Activated naive CD4-positive, alpha-beta T cell treated with anti-CD3 and anti-CD28 coated beads for 36 hours (primary cell): ENCODE data around the gene TMEM244. TPM values are rescaled to one million over a fixed set of nuclear protein-coding genes. Genes with fewer than 3 reads are reported as not detected.

Source experiments
- CTCF ChIA-PET: fragments of 350-600 bp; sonication (Branson Sonifier 250); formaldehyde crosslinking; loops from one replicate; lab custom pipeline; 2021; ENCODE audit warnings: antibody characterized with exemption; lab: Charles Lee
- DNase-seq: peaks from one replicate; pipeline ENCODE4 v3.0.0-alpha.2; 2020
- H3K27ac Mint-ChIP-seq: one replicate; pipeline ENCODE4 v1.8.0; 2021; ENCODE audit warnings: mild to moderate bottlenecking, mixed read lengths
- H3K27me3 Mint-ChIP-seq: one replicate; pipeline ENCODE4 v1.8.0; 2021; ENCODE audit warnings: low read depth, mixed read lengths
- H3K36me3 Mint-ChIP-seq: one replicate; pipeline ENCODE4 v1.8.0; 2021; ENCODE audit warnings: low read depth, mixed read lengths
- H3K4me1 Mint-ChIP-seq: one replicate; pipeline ENCODE4 v1.8.0; 2021; ENCODE audit warnings: low read depth, mixed read lengths
- H3K4me3 Mint-ChIP-seq: one replicate; pipeline ENCODE4 v1.8.0; 2021; ENCODE audit warnings: mild to moderate bottlenecking, moderate library complexity, mixed read lengths
- H3K9me3 Mint-ChIP-seq: one replicate; pipeline ENCODE4 v1.8.0; 2021; ENCODE audit warnings: mixed read lengths
- intact Hi-C: fragments of 100-400 bp; cut with micrococcal nuclease; formaldehyde crosslinking; loops from one replicate; pipeline ENCODE4 v1.15.1; 2023
- total RNA-seq, 2 experiments: library from RNA; stranded (reverse); gene quantifications; one replicate each; pipeline ENCODE4 v1.2.3, GENCODE V29; 2021

Gene TMEM244
- not detected for total RNA-seq

DNA sequence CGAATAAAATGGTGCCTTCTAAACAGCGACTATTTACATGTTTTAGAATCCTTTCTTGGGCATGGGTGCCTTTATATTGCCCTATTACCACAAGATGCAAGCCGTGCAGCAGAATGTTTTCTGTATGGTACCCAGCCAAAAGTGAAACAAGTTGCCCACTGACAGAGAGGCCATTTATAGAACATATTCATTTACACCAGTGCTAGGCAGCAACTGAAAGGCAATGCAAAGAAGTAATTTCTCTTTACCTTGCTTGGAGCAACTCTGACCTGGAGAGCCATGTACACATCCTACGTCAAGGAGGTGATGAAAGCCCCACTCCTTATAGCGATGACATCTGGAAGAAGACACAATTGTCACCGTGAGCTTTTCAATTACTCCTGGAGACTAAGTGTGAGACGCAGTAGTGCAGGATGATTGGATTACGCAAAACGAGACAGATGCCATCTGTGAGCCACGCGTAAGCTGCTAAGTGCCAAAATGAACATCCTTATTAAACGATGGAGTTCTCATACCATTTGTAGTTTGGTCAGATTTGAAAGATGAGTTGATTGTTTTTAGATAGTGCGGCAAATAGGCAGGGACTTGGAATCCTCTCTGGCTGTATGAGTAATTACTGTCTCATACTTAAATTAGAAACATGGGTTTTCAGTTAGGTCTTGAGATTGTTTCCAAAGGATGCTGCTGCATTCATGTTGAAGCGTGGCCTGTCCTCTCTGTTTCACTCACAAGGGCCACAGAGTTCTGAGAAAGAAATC, at the start of gene TMEM244:
TSS of gene TMEM244 (minus strand) at position 408 of the 758 bp plus-strand sequence. CDS start at position 281, 127 bp downstream.
- H3K9me3 Mint-ChIP-seq: peaks cover 1% of the 10 kb centered on the region
- no peak within 1 kb of the TSS for H3K27ac Mint-ChIP-seq
- intact Hi-C loops: no loop called here
- H3K27me3 Mint-ChIP-seq: no peaks in the 10 kb centered on the region
- CTCF ChIA-PET: interaction anchor here (0.9 kb wide), 1 partner anchor 26 kb away, joined by 3 read pairs; no protein-coding TSS in a partner anchor
- H3K4me1 Mint-ChIP-seq: peaks cover 5% of the 10 kb centered on the region
- DNase-seq: no peak
- no peaks in the 10 kb centered on the region for H3K36me3 Mint-ChIP-seq
- peak within 1 kb of the TSS; percentile 18 for H3K4me3 Mint-ChIP-seq

DNA sequence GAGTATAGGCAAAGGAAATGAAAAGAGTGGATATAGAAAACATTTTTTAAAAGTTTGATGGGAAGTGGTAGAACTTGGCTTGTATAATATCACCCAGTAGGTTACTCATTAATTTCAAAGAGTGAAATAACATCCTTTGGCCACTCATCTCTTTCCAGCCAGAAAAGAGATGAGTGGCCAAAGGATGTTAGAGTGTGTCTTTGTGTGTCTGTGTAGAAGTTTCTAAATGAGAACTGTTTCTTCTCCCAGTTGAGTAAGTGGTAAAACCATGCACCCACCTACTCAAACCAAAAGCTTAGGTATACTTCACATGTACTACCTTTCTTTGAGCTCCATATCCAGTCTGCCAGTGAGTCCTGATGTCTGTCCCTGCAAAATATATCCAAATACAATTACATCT, 47.7 kb upstream of the TMEM244 start:
- H3K27me3 Mint-ChIP-seq: no peaks in the 10 kb centered on the region
- CTCF ChIA-PET: no interaction called here
- no peaks in the 10 kb centered on the region for H3K36me3 Mint-ChIP-seq
- no peak overlapping the region for H3K27ac Mint-ChIP-seq
- no peak for DNase-seq
- no peaks in the 10 kb centered on the region for H3K9me3 Mint-ChIP-seq
- H3K4me3 Mint-ChIP-seq: no peak overlapping the region
- intact Hi-C loops: no loop called here
- H3K4me1 Mint-ChIP-seq: no peaks in the 10 kb centered on the region

DNA sequence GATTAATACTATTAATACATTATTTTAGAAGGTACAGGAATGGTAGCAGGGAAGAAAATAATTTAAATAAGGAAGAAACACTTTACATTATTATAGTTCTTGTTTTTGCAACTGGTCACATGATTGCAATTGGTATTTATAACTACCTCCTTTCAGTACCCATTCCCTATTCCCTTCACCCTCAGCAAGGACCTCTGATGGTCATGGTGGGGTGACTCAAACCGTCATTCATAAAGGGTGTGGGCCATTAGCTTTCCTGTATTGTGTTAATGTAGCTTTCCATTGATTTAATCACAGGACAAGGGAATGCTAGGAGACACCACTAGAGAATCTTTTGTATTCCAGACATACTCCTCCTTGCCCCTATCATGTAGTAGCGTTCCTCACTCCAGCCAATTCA, 47.2 kb upstream of the TMEM244 start:
- intact Hi-C loops: no loop called here
- Mint-ChIP-seq H3K4me1 (no peaks in the 10 kb centered on the region), H3K36me3 (no peaks in the 10 kb centered on the region), H3K27me3 (no peaks in the 10 kb centered on the region), H3K9me3 (no peaks in the 10 kb centered on the region), H3K4me3 (no peak overlapping the region), H3K27ac (no peak overlapping the region)
- CTCF ChIA-PET: no interaction called here
- no peak for DNase-seq

GRCh38 chr6:129906515-129907077, 45.5 kb upstream of the TMEM244 start:
- CTCF ChIA-PET: interaction anchor here (0.6 to 0.8 kb wide), 2 partner anchors 30 to 115 kb away, joined by 3 read pairs; no protein-coding TSS in a partner anchor
- H3K36me3 Mint-ChIP-seq: no peaks in the 10 kb centered on the region
- intact Hi-C loops: no loop called here
- no peaks in the 10 kb centered on the region for H3K27me3 Mint-ChIP-seq
- no peak overlapping the region for H3K27ac Mint-ChIP-seq
- no peak overlapping the region for H3K4me3 Mint-ChIP-seq
- H3K9me3 Mint-ChIP-seq: no peaks in the 10 kb centered on the region
- no peaks in the 10 kb centered on the region for H3K4me1 Mint-ChIP-seq
- no peak for DNase-seq

- H3K36me3 Mint-ChIP-seq: no peaks in the 10 kb centered on the region
- H3K27ac Mint-ChIP-seq: no peak overlapping the region
- no peaks in the 10 kb centered on the region for H3K27me3 Mint-ChIP-seq
- intact Hi-C loops: no loop called here
- CTCF ChIA-PET: interaction anchor here (0.7 kb wide), 1 partner anchor 150 kb away, joined by 3 read pairs; no protein-coding TSS in a partner anchor
- no peak for DNase-seq
- no peak overlapping the region for H3K4me3 Mint-ChIP-seq
- no peaks in the 10 kb centered on the region for H3K4me1 Mint-ChIP-seq
- no peaks in the 10 kb centered on the region for H3K9me3 Mint-ChIP-seq
Observed at GRCh38 chr6:129903082-129903481, 42.0 kb upstream of the TMEM244 start.

GRCh38 chr6:129902681-129903080, 41.6 kb upstream of the TMEM244 start:
- Mint-ChIP-seq H3K36me3 (no peaks in the 10 kb centered on the region), H3K4me3 (no peak overlapping the region), H3K27me3 (peaks cover under 1% of the 10 kb centered on the region), H3K9me3 (no peaks in the 10 kb centered on the region), H3K27ac (no peak overlapping the region), H3K4me1 (no peaks in the 10 kb centered on the region)
- CTCF ChIA-PET: interaction anchor here (0.6 to 0.7 kb wide), 2 partner anchors 149 to 306 kb away, joined by 3 read pairs; no protein-coding TSS in a partner anchor
- intact Hi-C loops: no loop called here
- DNase-seq: no peak

DNA sequence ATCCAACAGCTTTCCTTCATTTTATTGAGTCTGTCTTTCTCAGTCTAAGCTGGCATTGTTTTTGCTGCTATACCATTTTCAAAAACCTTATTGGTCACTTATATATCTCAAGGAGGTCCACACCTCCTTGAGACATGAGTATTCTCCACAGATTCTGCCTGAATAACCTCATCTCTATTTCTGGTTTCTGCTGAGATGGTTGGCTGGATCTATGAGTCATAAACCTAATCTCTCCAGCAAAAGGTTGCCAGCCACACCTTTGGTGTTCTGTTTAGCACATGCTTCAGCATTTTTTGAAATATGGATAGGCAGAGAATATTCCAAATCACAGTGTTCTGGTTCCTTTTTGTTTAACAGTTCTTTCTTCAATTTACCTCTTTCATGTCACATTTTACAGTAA, 40.8 kb upstream of the TMEM244 start:
- H3K27ac Mint-ChIP-seq: no peak overlapping the region
- H3K4me1 Mint-ChIP-seq: no peaks in the 10 kb centered on the region
- no peaks in the 10 kb centered on the region for H3K9me3 Mint-ChIP-seq
- H3K36me3 Mint-ChIP-seq: no peaks in the 10 kb centered on the region
- DNase-seq: no peak
- H3K4me3 Mint-ChIP-seq: no peak overlapping the region
- H3K27me3 Mint-ChIP-seq: peaks cover 6% of the 10 kb centered on the region
- CTCF ChIA-PET: no interaction called here
- intact Hi-C loops: no loop called here

- Mint-ChIP-seq H3K27ac (no peak overlapping the region), H3K36me3 (no peaks in the 10 kb centered on the region), H3K4me3 (no peak overlapping the region), H3K9me3 (no peaks in the 10 kb centered on the region), H3K4me1 (peaks cover 2% of the 10 kb centered on the region), H3K27me3 (peaks cover 6% of the 10 kb centered on the region)
- CTCF ChIA-PET: interaction anchor here (0.6 to 1.4 kb wide), 3 partner anchors 12 to 1125 kb away, joined by 3 read pairs; no protein-coding TSS in a partner anchor
- intact Hi-C loops: loop anchor here (10.0 kb wide), 1 partner anchor 389 kb away; no protein-coding TSS in a partner anchor
- DNase-seq: no peak
Observed at GRCh38 chr6:129895692-129896091, 34.6 kb upstream of the TMEM244 start.

DNA sequence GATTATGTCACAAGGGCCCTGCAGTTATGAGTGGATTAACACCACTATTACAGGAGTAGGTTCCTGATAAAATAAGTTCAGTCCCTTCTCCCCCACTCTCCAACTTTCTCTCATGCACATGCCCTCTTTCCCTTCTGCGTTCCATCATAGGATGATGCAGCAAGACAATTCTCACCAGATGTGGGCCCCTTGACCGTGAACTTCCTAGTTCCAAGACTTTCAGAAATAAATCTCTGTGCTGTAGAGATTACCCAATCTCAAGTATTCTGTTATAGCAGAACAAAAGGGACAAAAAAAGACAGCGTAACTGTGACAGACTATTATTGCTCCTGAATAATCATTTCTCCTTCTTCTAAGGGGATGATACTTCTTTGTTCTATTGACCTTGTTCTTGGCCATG, 33.8 kb upstream of the TMEM244 start:
- H3K4me1 Mint-ChIP-seq: peaks cover 9% of the 10 kb centered on the region
- intact Hi-C loops: loop anchor here (10.0 kb wide), 1 partner anchor 390 kb away; no protein-coding TSS in a partner anchor
- H3K27me3 Mint-ChIP-seq: peaks cover 6% of the 10 kb centered on the region
- H3K36me3 Mint-ChIP-seq: no peaks in the 10 kb centered on the region
- no peak overlapping the region for H3K27ac Mint-ChIP-seq
- no peaks in the 10 kb centered on the region for H3K9me3 Mint-ChIP-seq
- CTCF ChIA-PET: interaction anchor here (1.4 kb wide), 1 partner anchor 11 kb away, joined by 3 read pairs; no protein-coding TSS in a partner anchor
- DNase-seq: no peak
- H3K4me3 Mint-ChIP-seq: no peak overlapping the region

DNA sequence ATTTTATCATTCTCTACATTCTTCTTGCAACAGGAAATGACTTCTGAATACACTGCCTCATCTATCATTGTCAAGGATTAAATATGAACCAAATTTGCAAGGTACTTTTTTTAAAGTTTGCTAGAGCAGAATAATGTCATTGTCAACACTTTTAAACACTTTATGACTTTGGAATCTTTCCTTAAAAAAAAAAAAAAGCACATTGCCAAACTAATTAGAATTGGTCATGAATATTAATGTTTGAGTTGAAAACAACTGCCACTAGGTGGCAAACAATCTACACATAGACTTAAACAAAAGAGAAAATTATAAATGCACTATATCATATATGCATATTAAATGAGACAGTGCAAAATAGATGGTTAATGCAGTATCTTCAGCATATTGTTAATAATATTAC, 32.5 kb upstream of the TMEM244 start:
- no peak overlapping the region for H3K4me3 Mint-ChIP-seq
- H3K9me3 Mint-ChIP-seq: no peaks in the 10 kb centered on the region
- intact Hi-C loops: loop anchor here (1.0 to 10.0 kb wide), 4 partner anchors 43 to 395 kb away; no protein-coding TSS in a partner anchor
- peaks cover 12% of the 10 kb centered on the region for H3K4me1 Mint-ChIP-seq
- H3K27ac Mint-ChIP-seq: no peak overlapping the region
- H3K27me3 Mint-ChIP-seq: peaks cover 6% of the 10 kb centered on the region
- CTCF ChIA-PET: interaction anchor here (0.6 to 0.9 kb wide), 3 partner anchors 56 to 1994 kb away, joined by 3 to 4 read pairs (median 3); no protein-coding TSS in a partner anchor
- no peaks in the 10 kb centered on the region for H3K36me3 Mint-ChIP-seq
- no peak for DNase-seq

DNA sequence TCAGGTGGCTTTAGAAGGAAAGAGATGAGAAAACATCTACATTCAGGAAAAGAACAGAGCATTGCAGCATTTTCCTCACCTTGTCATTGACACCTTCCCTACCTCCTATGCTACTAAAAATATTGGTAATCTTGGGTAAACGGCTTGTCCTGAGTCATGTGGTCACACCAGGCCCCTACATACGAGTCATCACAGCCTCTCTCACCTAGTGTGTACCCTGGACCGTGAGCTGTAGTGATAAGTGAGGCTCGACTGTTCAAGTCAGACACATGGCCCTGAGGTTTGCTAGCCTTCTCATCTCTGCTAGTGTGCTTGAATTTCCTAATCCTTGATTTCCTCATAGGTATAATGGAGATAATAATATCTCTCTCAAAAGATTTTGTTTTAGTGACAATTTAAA, 29.6 kb upstream of the TMEM244 start:
- H3K36me3 Mint-ChIP-seq: no peaks in the 10 kb centered on the region
- CTCF ChIA-PET: interaction anchor here (1.2 to 2.0 kb wide), 2 partner anchors 15 to 131 kb away, joined by 3 to 10 read pairs; no protein-coding TSS in a partner anchor
- no peak overlapping the region for H3K4me3 Mint-ChIP-seq
- H3K27ac Mint-ChIP-seq: no peak overlapping the region
- peaks cover 12% of the 10 kb centered on the region for H3K4me1 Mint-ChIP-seq
- no peak for DNase-seq
- intact Hi-C loops: loop anchor here (10.0 kb wide), 1 partner anchor 394 kb away; no protein-coding TSS in a partner anchor
- H3K9me3 Mint-ChIP-seq: no peaks in the 10 kb centered on the region
- peaks cover 2% of the 10 kb centered on the region for H3K27me3 Mint-ChIP-seq

DNA sequence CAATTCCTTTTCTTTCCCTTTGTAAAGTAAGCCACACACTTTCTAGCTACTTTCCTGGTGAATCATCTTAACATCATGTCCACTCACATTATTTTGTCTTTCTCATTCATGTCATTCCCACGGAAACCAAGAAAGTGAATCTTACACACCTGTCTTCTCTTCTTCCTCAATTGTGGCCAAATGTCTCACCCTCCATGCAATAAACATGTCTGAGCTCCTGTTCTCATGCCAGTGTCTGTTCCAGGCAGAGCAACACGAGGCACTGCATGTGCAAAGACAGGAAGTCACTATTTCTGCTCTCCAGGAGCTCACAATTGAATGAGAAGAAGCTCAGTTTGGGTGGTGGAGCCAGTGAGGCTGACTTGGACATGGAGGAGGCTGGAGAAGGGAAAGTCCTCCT, 29.0 kb upstream of the TMEM244 start:
- DNase-seq: peak; percentile 27
- intact Hi-C loops: loop anchor here (10.0 kb wide), 1 partner anchor 395 kb away; no protein-coding TSS in a partner anchor
- Mint-ChIP-seq H3K27me3 (peaks cover 2% of the 10 kb centered on the region), H3K4me1 (peaks cover 12% of the 10 kb centered on the region), H3K9me3 (no peaks in the 10 kb centered on the region), H3K4me3 (no peak overlapping the region), H3K27ac (no peak overlapping the region), H3K36me3 (no peaks in the 10 kb centered on the region)
- CTCF ChIA-PET: interaction anchor here (1.2 to 2.0 kb wide), 5 partner anchors 14 to 138 kb away, joined by 3 to 10 read pairs (median 3); no protein-coding TSS in a partner anchor
